Stomach (tissue), 4 donors: ENCODE data around the gene SH2D5.

ENCODE experiments used
- CTCF ChIP-seq, 7 experiments: fragments of 450-650 bp in 4 of 7; fragments of 200-600 bp in 3 of 7; sonication (generic) in 3 of 7; IDR thresholded peaks; one replicate each; pipeline ENCODE4 v1.5.1; 2016 to 2019; ENCODE audit warnings: antibody characterized with exemption in 7 of 7, control low read depth in 2 of 7, mild to moderate bottlenecking in 1 of 7
- POLR2AphosphoS5 ChIP-seq, 3 donors: sonication (generic); formaldehyde crosslinking; IDR thresholded peaks; one replicate each; pipeline ENCODE4 v1.6.1; 2016; ENCODE audit warnings: antibody characterized with exemption in 3 of 3

DNA sequence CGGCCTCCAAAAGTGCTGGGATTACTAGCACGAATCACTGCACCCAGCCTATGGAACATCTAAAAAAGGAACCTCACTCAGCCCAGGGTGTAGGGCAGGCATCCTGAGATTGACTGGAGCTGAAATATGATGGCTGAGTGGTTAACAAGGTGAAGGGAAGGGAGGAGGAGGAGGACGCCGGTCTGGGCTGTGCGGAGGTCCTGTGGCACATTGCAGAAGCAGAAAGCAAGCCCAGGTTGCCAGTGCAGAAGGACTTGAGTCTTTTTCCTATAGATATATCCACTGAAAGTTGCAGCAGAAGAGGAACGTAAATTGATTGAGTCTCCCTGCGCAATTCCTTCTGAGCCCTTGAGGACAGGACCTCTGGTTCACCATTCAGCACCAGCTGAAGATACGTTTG lies 13.2 kb downstream of the SH2D5 start:
- TF ChIP-seq CTCF (IDR thresholded peaks at IDR 0.05) (no peak), POLR2AphosphoS5 (IDR thresholded peaks at IDR 0.05) (no peak)
